ENCODE results near the gene MYH9. TPM values are rescaled to one million over a fixed set of nuclear protein-coding genes. Genes with fewer than 3 reads are reported as not detected.

Gene MYH9
- total and polyA plus RNA-seq, 10 donors = 59.8 to 1,376 (median 711) TPM

DNA sequence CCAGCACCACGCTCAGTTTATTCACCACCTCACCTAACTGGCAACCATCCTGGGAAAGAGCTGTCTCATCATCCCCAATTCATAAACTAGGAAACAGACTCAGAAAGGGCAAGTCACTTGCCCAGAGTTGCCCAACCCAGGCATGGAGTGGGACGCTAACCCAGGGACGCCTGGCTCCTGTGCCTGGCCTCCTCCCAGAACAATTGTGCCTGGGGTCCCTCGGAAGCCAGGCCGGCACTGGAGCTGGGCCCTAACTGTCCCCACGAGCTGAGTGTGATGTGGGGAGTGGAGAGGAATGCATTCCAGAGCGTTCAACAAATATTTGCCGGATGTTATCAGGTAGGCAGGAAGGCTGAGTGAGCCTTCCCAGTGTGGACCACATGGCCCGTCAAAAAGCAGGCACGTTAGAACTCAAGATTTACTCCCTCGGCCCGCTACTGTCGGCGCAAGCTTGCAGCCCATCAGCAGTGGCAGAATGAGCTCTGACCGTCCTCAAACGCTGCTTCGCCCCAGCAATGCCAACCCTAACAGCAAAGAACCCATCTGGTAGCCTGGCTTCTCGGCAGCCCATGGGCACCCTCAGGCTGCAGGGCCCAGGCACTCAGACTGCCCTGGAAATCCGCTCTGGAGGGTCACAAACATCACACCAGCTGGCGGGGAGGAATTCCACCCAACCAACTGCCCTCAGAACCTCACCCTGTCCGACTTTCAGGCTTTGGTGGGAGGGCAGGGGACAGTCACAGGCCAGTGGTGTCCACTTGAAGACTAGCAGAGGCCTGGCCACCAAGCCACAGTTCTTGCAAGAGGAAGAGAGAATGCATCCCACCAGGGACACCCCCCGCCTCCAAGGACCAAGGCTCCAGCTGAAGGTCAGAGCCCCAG, 35.6 kb downstream of the MYH9 start:
- no peak for DNase-seq
- Histone ChIP-seq H3K27me3 (replicated peaks in 1 of 7) (no peaks in the 10 kb centered on the region), H3K4me3 (peak overlapping the region in 1 of 8 donors; percentile 28), H3K4me1 (peaks cover 80 to 100% (median 96%) of the 10 kb centered on the region in 6 donors), H3K27ac (peak overlapping the region; percentile 61 to 100 (median 84)), H3K9me3 (no peaks in the 10 kb centered on the region), H3K36me3 (peaks cover 0 to 65% (median 19%) of the 10 kb centered on the region in 6 donors)
- 50 to 70% (median 64%) methylated on average over 19 to 22 of the region's 22 CpGs for WGBS, 5 donors
- intact Hi-C loops (cut with DNase I; ENCODE audit: low total_unique reads) = no loop called here
- TF ChIP-seq CTCF (IDR thresholded peaks at IDR 0.05 in 8 of 11, conservative IDR thresholded peaks at IDR 0.05 in 3 of 11) (no peak), POLR2AphosphoS5 (IDR thresholded peaks at IDR 0.05) (peak; percentile 35 to 77 (median 60))

DNA sequence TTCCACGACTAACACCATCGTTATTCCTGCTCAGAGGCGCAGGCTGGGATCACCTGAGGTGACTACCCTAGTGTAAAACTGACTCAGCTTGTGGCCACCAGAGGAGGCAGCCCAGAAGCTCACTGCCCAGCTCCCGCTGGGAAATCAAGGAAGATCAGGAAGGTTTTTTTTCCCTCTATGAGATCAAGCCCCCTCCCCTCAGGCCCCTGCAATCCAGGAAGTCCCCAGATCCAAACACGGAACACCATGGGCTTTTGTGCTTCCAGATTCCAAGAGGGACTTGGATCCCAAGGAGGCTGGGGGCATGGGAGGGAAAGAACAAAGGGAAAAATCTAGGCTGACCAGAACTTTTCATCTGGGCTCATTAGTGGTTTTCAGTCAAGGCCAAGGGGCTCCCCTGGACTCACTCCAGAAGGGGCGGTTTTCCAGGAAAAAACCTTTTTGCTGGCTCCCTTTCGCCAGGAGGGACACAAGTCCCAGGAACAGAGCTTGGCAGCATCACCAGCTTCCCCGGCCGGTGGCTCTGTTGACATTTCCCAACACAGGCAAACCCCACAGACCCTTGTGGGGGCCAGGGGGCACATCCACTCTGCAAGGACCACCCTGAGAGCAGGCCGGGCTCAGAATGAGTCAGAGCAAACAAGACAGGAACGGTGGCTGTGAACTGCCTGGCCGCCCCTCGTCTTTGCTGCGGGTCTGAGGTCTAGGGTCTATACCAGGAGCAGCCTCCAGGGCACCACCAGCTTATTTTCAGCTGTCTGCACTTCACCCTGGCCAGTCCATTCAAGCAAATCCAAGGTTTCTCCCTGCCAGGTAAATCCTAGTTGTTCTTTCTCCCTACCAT, 36.8 kb downstream of the MYH9 start:
- 47 to 60% (median 57%) methylated on average over 11 to 14 of the region's 14 CpGs for WGBS, 5 donors
- H3K4me3 ChIP-seq = no peak overlapping the region
- no peak for DNase-seq

GRCh38 chr22:36349726-36350125, 38.0 kb downstream of the MYH9 start:
- Histone ChIP-seq H3K4me3 (no peak overlapping the region), H3K27ac (peak overlapping the region in 7 of 8 donors; percentile 41 to 100 (median 89)), H3K9me3 (no peaks in the 10 kb centered on the region), H3K27me3 (replicated peaks in 1 of 7) (no peaks in the 10 kb centered on the region), H3K36me3 (peaks cover 0 to 81% (median 39%) of the 10 kb centered on the region in 6 donors), H3K4me1 (peaks cover 83 to 100% (median 96%) of the 10 kb centered on the region in 6 donors)
- WGBS, 5 donors = 85 to 96% (median 91%) methylated on average over 2 of the region's 2 CpGs
- intact Hi-C loops (cut with DNase I; ENCODE audit: low total_unique reads) = no loop called here
- no peak for DNase-seq
- TF ChIP-seq POLR2A (IDR thresholded peaks at IDR 0.05) = no peak
- TF ChIP-seq POLR2AphosphoS5 (IDR thresholded peaks at IDR 0.05) = no peak
- no peak for TF ChIP-seq CTCF (IDR thresholded peaks at IDR 0.05 in 8 of 11, conservative IDR thresholded peaks at IDR 0.05 in 3 of 11)

More for the DNA sequence above, 36.8 kb downstream of the MYH9 start:
- H3K9me3 ChIP-seq = no peaks in the 10 kb centered on the region
- intact Hi-C loops (cut with DNase I; ENCODE audit: low total_unique reads) = no loop called here
- H3K4me1 ChIP-seq = peaks cover 79 to 100% (median 96%) of the 10 kb centered on the region in 6 donors
- H3K27me3 ChIP-seq (replicated peaks in 1 of 7) = no peaks in the 10 kb centered on the region
- peak in 2 of 3 donors; percentile 45 to 58 for TF ChIP-seq POLR2AphosphoS5 (IDR thresholded peaks at IDR 0.05)
- TF ChIP-seq POLR2A (IDR thresholded peaks at IDR 0.05) = no peak
- H3K27ac ChIP-seq = peak overlapping the region; percentile 61 to 100 (median 84)
- peaks cover 0 to 70% (median 31%) of the 10 kb centered on the region in 6 donors for H3K36me3 ChIP-seq

DNA sequence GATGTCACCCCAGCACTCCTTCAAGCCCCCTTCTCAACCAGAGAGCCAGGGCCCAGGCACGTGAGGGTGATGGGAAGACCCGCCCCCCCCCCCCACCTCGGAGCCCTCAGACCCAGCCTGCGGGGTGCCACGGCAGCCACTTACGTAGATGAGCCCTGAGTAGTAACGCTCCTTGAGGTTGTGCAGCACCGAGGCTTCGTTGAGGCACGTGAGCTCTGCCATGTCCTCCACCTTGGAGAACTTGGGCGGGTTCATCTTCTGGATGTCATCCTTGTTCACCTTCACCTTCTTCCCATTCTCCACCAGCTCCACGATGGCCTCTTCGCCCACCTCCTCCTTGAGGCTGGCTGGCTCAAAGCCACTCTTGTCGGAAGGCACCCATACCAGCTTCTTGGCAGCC, 39.0 kb downstream of the MYH9 start:
- peak in 2 of 3 donors; percentile 56 to 71 for TF ChIP-seq POLR2AphosphoS5 (IDR thresholded peaks at IDR 0.05)
- no peak for TF ChIP-seq POLR2A (IDR thresholded peaks at IDR 0.05)
- no peak for TF ChIP-seq CTCF (IDR thresholded peaks at IDR 0.05 in 8 of 11, conservative IDR thresholded peaks at IDR 0.05 in 3 of 11)
- H3K9me3 ChIP-seq = no peaks in the 10 kb centered on the region
- no peaks in the 10 kb centered on the region for H3K27me3 ChIP-seq (replicated peaks in 1 of 7)
- WGBS, 5 donors = 66 to 84% (median 77%) methylated on average over 12 to 14 of the region's 14 CpGs
- intact Hi-C loops (cut with DNase I; ENCODE audit: low total_unique reads) = no loop called here
- H3K4me1 ChIP-seq = peaks cover 84 to 100% (median 96%) of the 10 kb centered on the region in 6 donors
- peaks cover 0 to 85% (median 48%) of the 10 kb centered on the region in 6 donors for H3K36me3 ChIP-seq
- no peak for DNase-seq
- no peak overlapping the region for H3K4me3 ChIP-seq
- peak overlapping the region in 7 of 8 donors; percentile 51 to 100 (median 89) for H3K27ac ChIP-seq

Data from spleen (tissue), 11 donors.